GM18519 (cell line): ENCODE results near the gene SNRPA.
"Not testable (repeated sequence)": the region's sequence is repeated elsewhere in the genome, so short reads cannot be mapped to it uniquely, and the experiment has no call there.

Experiments
- ATAC-seq: cut with Tn5 transposase; IDR thresholded peaks from one replicate; pipeline ENCODE4 v1.9.1; 2021; ENCODE audit warnings: mild to moderate bottlenecking, moderate library complexity; ENCODE audit not compliant: unreplicated experiment, low FRiP score

SNRPA gene

DNA sequence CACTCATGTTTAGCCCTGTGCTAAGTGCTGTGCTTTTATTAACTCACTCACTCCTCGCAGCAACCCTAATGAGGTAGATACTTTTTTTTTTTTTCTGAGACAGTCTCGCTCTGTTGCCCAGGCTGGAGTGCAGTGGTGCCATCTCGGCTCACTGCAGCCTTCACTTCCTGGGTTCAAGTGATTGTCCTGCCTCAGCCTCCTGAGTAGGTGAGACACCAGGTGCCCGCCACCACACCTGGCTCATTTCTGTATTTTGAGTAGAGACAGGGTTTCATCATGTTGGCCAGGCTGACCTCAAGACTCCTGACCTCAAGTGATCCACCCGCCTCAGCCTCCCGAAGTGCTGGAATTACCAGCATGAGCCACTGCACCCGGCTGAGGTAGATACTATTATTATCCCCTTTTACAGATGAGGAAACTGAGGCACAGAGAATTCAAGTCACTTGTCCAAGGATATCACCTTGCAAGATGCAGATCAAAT, 31.5 kb upstream of the SNRPA start:
- no peak for ATAC-seq

DNA sequence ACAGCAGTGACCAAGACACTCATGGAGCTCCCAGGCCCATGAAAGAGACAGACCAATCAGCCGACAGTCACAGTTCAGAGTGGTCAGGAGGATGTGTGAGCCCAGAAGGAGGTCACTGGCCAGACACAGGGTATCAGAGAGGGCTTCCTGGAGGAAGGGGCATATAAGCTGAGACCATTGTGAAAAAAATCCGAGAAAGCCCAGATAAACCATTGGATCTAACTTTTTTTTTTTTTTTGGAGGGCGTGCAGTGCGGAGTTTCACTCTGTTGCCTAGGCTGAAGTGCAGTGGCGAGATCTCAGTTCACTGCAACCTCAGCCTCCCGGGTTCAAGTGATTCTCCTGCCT, 29.9 kb upstream of the SNRPA start:
- no peak for ATAC-seq

DNA sequence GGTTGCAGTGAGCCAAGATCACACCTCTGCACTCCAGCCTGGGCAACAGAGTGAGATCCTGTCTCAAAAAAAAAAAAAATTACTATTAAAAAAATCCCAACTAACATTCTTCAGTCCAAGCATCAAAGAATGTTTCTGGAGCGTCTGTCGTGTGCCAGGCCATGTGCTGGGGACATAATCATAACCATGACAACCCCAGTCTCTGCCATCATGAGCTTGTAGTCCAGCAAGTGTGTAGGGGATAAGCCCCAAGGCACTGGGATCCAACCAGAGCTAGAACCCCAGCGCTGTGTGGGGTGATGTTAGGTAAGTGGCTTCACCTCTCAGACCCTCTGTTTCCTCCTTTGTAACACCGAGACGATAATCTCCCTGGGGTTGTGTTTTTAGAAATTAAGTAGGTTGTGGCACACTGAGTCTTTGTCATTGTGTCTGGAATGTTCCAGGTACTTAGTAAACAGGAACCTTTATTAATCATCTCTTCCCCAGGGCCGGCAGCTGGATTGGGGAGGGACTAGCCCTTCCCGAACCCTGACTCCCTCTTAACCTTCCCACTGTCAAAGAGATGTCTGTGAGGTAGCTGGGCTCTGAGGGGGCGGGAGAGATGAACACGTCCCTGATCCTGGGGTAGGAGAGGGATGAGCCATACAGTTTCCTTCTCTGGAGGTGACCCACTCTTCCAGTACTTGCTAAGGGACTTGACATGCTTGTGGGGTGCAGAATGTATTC, 28.9 kb upstream of the SNRPA start:
- no peak for ATAC-seq

DNA sequence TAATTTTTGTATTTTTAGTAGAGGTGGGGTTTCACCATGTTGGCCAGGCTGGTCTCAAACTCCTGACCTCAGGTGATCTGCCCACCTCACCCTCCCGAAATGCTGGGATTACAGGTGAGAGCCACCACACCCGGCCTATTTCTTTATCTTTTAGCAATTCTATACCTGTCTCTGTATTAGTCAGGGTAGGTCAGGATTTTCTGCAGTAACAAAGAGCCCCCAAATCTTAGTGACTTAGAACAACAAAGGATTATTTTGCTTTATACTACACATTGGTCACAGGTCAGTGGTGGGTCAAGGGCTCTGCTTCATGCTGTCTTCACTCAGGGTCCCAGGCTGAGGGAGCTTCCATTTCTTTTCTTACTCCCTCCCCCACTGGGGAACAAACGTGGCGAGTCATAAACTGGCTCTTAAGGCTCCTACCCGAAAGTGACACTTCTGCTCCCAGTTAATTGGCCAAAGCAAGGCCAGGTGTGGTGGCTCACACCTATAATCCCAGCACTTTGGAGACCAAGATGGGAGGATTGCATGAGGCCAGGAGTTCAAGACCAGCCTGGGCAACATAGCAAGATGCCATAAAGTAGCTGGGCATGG, 27.2 kb upstream of the SNRPA start:
- no peak for ATAC-seq

DNA sequence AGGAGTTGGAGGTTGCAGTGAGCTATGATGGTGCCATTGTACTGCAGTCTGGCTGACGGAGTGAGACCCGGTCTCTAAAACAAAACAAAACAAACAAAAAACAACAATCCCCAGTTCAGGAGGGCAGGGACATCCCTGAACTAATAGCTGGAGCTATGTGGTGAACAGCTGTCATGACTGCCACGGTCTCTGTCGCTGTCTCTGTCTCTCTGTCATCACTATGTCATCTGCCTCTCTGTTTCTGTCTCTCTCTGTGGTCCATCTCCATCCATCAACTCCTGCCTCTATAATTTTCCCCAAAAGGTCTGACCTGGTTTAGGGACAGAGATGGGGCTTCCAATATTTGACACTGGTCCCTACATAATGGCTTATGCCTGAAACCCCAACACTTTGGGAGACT, 26.7 kb upstream of the SNRPA start:
- ATAC-seq = no peak

DNA sequence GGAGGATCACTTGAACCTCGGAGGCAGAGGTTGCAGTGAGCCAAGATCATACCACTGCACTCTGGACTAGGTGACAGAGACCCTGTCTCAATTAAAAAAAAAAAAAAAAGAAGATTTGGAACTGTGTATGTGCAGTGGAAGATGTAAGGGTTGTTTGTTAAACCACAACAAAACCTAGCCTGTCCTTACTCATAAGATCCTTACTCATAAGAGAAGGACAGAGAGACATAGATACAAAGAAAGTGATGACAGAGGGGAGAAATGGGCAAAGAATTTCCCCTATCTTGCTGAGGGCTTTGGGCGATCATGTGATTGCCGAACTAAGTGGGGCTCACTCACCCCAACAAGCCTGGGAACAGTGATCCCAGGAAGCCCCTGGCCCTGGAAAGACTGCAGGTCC, 26.1 kb upstream of the SNRPA start:
- no peak for ATAC-seq

DNA sequence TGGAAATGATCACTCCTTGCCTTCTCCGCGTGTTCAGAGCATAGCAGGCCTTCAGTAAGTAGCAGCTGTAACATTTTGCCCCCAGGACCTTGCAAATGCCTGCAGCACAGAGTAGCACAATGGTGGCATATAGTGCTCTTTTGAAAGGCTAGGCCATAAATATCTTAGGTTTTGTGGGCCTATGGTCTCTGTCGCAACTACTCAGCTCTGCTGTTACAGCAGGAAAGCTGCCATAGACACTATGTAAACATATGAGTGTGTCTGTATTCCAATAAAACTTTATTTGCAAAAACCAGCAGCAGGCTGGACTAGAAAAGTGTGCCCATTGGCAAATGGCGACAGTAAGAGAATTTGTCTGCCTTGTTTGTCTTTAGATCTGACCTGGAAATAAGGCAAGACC, 24.7 kb upstream of the SNRPA start:
- ATAC-seq = no peak

DNA sequence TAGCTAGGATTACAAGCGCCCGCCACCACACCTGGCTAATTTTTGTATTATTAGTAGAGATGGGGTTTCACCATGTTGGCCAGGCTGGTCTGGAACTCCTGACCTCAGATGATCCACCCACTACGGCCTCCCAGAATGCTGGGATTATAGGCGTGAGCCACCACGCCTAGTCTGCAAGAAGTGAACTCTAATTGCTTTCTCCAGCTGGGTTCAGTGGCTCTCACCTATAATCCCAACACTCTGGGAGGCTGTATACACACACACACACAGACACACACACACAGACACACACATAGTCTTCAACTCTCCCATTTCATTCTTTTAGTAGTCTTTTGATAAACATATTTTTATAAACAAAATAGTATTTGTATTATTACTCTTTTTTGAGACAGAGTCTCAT, 20.9 kb upstream of the SNRPA start:
- not testable (repeated sequence) for ATAC-seq

DNA sequence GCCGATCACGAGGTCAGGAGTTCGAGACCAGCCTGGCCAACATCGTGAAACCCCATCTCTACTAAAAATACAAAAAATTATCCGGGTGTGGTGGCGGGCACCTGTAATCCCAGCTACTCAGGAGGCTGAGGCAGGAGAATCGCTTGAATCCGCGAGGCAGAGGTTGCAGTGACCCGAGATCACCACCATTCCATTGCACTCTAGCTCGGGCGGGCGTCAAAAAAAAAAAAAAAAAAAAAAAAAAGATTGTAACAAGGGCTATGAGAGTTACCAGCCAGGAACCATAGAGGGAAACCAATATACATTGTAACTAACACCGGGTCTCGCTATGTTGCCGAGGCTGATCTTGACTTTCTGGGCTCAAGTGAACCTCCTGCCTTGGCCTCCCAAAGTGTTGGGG, 18.7 kb upstream of the SNRPA start:
- not testable (repeated sequence) for ATAC-seq

DNA sequence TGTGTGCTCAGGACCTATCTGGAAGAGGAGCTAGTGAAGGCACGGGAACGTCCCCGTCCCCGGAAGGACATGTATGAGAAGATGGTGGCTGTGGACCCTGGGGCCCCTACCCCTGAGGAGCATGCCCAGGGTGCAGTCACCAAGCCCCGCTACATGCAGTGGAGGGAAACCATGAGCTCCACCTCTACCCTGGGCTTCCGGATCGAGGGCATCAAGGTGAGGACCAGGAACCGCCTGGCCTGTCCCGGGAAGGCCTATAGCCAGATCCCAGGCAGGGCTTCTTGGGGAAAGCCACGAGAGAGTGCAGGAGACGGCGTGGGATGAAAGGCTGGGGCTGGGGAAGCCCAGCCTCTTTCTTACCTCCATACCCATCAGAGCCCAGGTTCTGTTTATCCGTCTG, 17.9 kb upstream of the SNRPA start:
- no peak for ATAC-seq

DNA sequence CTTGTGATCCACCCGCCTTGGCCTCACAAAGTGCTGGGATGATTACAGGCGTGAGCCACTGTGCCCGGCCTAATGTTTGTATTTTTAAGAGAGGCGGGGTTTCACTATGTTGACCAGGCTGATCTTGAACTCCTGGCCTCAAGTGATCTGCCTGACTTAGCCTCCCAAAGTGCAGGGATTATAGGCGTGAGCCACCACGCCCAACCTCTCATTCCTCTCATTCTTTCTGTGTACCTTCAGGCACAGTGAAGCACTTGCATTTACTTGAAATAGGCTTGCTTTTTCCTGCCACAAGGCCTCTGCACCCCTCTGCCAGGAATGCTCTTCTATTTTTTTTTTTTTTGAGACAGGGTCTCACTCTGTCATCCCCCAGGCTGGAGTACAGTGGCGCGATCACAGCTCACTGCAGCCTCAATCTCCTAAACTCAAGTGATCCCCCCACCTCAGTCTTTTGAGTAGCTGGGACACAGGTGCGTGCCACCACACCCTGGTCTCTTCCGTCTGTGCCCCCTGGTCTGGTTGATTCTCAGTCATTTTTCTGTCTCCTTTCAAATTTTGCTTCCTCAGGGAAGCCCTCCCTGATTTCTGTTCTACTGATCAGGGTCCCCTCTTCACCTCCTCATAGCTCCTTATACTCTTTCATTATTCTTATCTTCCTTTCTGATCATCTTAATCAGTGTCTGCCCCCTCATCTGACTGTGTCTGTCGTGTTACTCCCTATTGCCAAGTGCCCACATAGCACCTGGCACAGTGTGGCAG, 15.8 kb upstream of the SNRPA start:
- no peak for ATAC-seq

DNA sequence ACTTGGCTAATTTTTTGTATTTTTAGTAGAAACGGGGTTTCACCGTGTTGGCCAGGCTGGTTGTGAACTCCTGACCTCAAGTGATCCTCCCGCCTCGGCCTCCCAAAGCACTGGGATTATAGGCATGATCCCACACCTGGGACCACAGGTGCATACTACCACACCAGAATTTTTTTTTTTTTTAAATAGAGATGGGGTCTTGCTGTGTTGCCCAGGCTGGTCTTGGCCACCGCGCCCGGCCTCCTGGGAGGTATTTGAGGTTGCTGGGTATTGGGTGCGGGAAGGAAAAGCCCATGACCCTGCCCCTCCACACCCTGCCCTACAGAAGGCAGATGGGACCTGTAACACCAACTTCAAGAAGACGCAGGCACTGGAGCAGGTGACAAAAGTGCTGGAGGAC, 14.3 kb upstream of the SNRPA start:
- no peak for ATAC-seq

DNA sequence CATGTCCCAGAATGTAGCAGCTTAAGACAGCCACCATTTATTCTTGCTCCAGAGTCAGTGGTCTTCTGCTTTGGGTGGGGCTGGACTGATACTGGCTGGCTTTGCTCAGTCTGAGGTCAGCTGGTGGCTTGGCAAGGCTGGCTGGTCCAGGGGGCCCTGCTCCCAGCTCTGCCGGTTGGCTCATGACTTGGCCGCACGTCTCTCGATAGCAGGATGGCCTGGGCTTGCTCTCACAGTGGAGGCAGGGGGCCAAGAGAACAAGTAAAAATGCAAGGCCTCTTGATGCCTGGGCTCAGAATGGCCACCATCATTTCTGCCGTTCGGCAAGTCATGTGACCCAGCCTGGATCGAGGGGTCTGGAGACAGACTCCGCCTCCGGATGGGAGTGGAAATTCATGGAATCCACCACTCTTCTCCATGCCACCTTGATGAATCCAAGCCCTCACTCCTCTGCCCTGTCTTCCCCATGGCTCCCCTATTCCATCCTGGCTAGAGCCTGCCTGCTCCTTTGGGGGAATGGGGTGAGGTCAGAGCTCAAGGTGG, 13.8 kb upstream of the SNRPA start:
- ATAC-seq = no peak

DNA sequence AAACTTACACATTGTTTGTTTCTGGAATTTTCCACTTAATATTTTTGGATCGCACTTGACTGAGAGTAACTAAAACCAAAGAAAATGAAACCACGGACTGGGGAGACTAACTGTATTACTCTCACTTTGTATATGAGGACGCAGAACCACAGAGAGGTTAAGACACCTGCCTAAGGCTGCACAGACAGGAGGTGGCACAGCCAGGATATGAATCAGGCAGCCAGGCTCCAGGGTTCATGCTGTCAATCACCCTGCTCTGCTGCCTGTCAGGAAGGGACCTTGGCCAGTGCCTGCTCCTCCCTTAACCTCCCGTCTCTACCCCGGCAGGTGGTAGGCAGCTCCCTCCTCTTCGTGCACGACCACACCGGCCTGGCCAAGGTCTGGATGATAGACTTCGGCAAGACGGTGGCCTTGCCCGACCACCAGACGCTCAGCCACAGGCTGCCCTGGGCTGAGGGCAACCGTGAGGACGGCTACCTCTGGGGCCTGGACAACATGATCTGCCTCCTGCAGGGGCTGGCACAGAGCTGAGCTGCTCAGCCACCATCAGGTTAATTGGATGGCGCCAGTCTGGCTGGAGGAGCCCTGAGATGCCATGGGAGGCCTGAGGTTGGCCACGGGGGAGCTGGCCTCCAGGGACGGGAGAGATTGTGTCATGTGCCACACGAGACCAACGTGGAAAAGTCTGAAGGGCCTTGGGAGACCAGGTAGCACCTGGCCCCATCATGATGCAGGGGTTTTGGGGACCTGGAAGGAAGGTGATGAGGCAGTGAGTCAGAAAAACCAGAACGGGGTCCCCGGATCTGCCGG, 11.8 kb upstream of the SNRPA start:
- no peak for ATAC-seq

DNA sequence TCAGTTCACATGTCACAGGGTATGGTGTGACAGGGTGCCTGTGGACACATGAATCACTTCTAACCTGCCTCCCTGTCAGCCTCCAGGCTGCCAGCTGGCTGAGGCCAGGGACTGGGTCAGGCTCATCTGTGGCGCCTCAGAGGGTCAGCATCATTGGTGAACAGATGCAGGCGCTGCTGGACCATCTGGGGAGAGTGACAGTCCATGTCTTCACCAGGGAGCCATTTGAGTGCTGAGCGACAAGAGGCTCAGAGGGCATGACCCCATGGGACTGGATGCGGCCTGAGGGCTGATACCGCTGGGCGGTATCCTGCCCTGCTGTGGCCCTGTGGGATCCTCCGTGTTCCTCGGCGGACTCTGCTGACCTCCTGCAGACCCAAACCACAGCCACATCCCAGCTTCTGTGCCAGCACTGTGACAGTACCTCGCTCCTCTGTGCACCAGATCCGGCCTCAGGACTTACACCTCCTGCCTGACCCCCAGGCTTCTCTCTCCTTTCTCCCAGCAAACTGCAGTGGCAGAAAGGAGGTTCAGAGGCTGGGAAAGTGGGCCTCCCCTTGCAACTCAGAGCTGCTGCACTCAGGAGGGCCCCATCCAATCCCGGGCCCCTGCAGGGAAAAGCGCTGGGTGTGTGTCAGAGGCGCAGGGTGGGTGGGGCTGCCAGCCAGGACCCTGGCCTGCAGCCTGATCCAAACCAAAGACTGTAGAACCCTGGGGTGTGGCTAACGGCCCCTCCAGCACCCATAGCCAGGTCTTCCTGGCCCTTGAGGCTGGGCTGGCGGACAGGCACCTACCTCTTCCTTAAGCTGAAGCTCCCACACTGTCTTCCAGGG, 10.9 kb upstream of the SNRPA start:
- no peak for ATAC-seq

DNA sequence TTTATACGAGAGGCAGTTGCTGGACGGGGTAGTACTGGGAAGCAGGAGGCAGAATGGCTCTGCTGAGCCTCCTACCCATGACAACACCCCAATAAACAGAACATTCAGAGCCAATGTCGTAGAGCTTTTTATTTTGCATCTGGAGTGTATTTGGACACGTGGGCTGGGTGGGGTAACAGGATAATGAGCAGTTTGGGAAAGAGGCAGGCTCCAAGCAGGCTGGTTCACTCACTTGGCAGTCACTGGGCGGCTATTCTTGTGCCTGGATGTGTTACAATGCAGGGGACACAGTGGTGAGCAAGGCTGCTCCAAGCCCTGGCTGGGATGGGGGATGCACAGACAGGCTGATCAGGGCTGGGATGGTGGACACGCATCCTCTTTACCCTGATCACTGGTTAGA, 10.3 kb upstream of the SNRPA start:
- no peak for ATAC-seq

DNA sequence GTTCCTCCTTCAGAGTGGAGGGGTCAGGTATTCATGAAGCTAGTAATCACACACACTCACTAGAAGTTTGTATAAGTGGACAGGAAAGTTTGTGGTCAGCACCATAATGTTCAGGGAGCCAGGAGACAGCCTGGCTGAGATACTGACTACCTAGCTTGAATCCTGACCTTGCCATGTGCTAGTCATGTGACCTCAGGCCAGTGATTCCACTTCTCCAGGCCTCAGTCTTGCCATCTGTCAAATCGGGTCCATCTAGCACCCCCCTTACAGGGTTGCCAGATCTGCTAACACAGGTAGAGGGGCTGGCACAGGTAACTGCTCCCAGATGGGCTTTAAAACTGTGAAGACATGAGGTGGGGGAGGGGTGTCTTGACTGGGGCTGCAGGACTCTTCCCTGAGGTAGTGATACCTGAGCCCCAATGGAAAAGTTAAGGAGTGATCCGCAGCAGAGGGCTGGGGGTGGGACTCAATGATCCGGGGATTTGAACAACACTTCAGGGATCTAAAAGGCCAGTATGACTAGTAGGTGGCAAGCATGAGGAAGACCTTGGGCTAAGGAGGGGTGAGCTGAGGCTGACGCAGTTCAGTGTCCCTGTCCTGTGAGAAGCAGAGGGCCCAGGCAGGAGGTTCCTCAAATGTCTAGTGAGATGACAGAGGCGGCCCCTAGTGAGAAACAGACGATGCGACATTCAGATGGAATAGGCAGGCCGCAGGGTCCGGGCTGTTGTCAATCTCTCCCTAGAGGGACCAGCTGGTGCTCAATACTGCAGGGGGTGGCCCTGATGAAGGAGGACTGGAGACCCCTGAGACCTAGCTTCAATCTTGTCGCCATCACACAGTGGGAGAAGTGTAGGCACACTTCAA, 9.2 kb upstream of the SNRPA start:
- ATAC-seq = no peak

DNA sequence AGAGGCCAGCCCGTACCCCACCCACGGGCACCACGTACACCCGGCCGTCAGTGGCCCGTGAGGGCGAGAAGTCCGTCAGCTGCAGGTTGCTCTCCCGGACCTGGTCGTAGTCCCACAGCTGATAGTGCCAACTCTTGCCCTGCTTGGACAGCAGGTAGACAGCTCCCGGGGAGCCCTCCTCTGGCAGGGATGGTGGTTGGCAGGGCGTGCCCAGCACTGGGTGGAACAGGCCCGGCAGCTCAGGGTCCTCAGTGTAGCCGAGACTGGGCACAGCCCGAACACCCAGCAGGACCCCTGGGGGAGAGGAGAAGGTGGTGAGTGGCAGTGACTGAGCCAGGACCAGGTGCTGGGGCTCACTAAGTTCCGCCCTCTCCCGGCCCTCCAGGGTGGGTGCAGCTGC, 8.5 kb upstream of the SNRPA start:
- no peak for ATAC-seq

DNA sequence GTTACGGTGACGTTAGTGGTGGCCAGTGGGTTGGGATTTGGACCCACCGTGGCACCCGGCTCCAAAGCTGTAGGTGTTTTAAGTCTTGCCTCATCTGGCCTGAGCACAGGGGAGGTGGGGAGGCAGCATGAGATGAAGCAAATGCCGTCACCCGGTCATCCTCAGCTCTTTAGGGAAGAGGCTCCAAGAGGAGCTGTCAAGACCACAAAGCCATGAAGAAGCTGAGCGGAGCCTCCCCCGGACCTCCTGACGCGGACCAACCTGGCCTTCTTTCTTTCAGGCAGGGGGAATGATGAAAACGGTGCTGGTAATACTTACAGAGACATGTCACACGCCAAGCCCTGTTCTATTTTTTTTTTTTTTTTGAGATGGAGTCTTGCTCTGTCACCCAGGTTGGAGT, 8.1 kb upstream of the SNRPA start:
- ATAC-seq = no peak
